Activated T-helper 17 cell treated with anti-CD3 and anti-CD28 coated beads, Interleukin-2, amount 50 U/mL, for 72 hours (primary cell): ENCODE results near the gene NCOA7. TPM values are rescaled to one million over a fixed set of nuclear protein-coding genes. Genes with fewer than 3 reads are reported as not detected.

Source experiments
- ATAC-seq: fragments of 150-1000 bp; cut with Tn5 transposase; replicated peaks from 2 replicates; pipeline ENCODE4 v1.10.0; 2021; ENCODE audit warnings: mild to moderate bottlenecking, moderate library complexity
- H3K27ac Mint-ChIP-seq: one replicate; pipeline ENCODE4 v1.8.0; 2022; ENCODE audit warnings: mixed read lengths
- H3K27me3 Mint-ChIP-seq: one replicate; pipeline ENCODE4 v1.8.0; 2022; ENCODE audit warnings: mixed read lengths
- H3K36me3 Mint-ChIP-seq: one replicate; pipeline ENCODE4 v1.8.0; 2022; ENCODE audit warnings: low read depth, mild to moderate bottlenecking, mixed read lengths
- H3K4me1 Mint-ChIP-seq: one replicate; pipeline ENCODE4 v1.8.0; 2022; ENCODE audit warnings: mixed read lengths
- H3K4me3 Mint-ChIP-seq: one replicate; pipeline ENCODE4 v1.8.0; 2022; ENCODE audit warnings: mild to moderate bottlenecking, mixed read lengths
- H3K9me3 Mint-ChIP-seq: one replicate; pipeline ENCODE4 v1.8.0; 2022; ENCODE audit warnings: mixed read lengths
- total RNA-seq, 2 donors: library from RNA; stranded (reverse); gene quantifications; one replicate each; pipeline ENCODE4 v1.2.3, GENCODE V29; 2022

NCOA7 gene
- total RNA-seq, 2 donors from 2014 or later, result 44.6 to 59.9 TPM

- peaks cover 21% of the 10 kb centered on the region for H3K4me1 Mint-ChIP-seq
Measured at GRCh38 chr6:125749865-125750691, 40.7 kb upstream of the NCOA7 start.

DNA sequence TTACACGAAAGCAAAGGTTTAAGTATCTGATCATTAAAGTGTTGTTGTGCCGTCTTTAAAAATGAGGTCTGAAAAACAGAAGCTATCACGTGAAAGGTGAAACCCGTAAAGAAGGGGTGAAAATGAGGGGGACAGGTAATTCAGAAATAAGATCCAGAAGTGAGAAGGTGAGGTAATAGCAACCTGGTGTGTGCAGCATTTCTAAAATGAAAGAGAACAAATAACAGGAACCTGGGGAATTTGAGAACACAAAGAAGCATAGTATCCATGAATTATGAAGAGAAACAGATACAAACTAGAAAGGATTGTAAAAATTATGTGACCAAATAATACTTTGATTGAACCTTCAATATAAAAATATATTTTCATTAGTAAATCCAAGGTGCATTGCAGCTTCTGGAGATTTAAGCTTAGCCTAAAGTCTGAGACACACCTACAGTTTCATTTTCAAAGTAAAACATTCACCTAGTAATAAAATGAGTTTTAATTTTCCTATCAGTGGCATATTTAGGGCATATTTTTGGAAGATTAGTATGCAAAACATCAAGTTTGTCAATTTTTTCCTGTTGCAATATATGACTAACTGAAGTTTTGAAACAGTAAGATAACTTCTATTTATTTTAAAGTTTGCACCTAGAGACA lies 39.9 kb upstream of the NCOA7 start:
- Mint-ChIP-seq H3K27ac (no peak overlapping the region), H3K27me3 (peaks cover 36% of the 10 kb centered on the region), H3K36me3 (peaks cover 6% of the 10 kb centered on the region), H3K4me1 (peaks cover 21% of the 10 kb centered on the region), H3K9me3 (no peaks in the 10 kb centered on the region), H3K4me3 (peak overlapping the region; percentile 86)
- no peak for ATAC-seq

More at GRCh38 chr6:125749865-125750691, 40.7 kb upstream of the NCOA7 start:
- H3K4me3 Mint-ChIP-seq, result peak overlapping the region; percentile 86
- ATAC-seq, result no peak
- no peaks in the 10 kb centered on the region for H3K9me3 Mint-ChIP-seq
- H3K27ac Mint-ChIP-seq, result peak overlapping the region; percentile 66
- peaks cover 6% of the 10 kb centered on the region for H3K36me3 Mint-ChIP-seq
- H3K27me3 Mint-ChIP-seq, result peaks cover 37% of the 10 kb centered on the region

- H3K4me3 Mint-ChIP-seq, result no peak overlapping the region
- peaks cover 19% of the 10 kb centered on the region for H3K4me1 Mint-ChIP-seq
- peaks cover 30% of the 10 kb centered on the region for H3K27me3 Mint-ChIP-seq
- no peaks in the 10 kb centered on the region for H3K9me3 Mint-ChIP-seq
- peaks cover 6% of the 10 kb centered on the region for H3K36me3 Mint-ChIP-seq
- H3K27ac Mint-ChIP-seq, result no peak overlapping the region
- no peak for ATAC-seq
Measured at GRCh38 chr6:125751334-125751916, 39.3 kb upstream of the NCOA7 start.

DNA sequence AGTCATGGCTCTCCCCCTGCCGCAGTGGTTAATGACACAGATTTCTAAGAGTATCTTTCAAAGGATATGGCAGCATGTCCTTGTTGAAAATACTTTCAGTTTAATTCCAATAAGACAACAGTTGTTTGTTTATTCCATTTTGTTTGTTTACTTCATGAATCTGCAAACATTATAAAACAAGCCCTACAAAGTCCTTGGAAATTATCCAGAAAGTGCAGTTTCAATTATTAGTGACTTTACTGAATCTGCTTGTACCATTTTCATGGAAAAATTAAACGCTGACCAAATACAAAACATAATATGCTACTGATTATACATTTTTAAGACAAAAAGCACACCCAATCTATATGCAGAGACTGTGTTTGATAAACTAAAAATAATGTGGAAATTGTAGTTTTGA lies 38.0 kb upstream of the NCOA7 start:
- Mint-ChIP-seq H3K4me1 (peaks cover 12% of the 10 kb centered on the region), H3K27ac (no peak overlapping the region), H3K36me3 (peaks cover 6% of the 10 kb centered on the region), H3K9me3 (no peaks in the 10 kb centered on the region), H3K27me3 (peaks cover 28% of the 10 kb centered on the region), H3K4me3 (no peak overlapping the region)
- no peak for ATAC-seq

- H3K27me3 Mint-ChIP-seq, result peaks cover 28% of the 10 kb centered on the region
- no peaks in the 10 kb centered on the region for H3K9me3 Mint-ChIP-seq
- ATAC-seq, result no peak
- peaks cover 12% of the 10 kb centered on the region for H3K4me1 Mint-ChIP-seq
- peaks cover 6% of the 10 kb centered on the region for H3K36me3 Mint-ChIP-seq
- H3K27ac Mint-ChIP-seq, result no peak overlapping the region
- no peak overlapping the region for H3K4me3 Mint-ChIP-seq
Measured at GRCh38 chr6:125753218-125753936, 37.4 kb upstream of the NCOA7 start.

GRCh38 chr6:125753937-125754259 lies 36.9 kb upstream of the NCOA7 start:
- Mint-ChIP-seq H3K4me3 (no peak overlapping the region), H3K27me3 (peaks cover 28% of the 10 kb centered on the region)

DNA sequence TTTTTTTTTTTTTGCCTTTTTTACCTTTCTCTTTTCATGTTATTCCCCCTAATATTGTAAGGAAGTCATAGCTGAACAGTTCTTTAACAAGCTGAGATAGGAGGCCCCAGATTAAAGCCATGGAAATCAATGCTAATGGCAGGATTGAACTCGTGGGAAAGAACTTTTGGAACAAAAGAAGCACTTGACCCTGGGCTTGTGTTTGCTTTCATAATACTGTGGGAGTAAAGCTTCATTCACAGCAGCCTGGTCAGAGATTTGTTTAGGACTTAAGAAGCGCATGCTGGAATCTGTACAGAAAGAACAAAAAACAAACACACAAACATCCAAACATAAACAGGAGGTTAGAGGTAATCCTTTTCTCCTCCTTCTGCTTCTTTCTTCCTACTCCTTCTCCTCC lies 36.2 kb upstream of the NCOA7 start:
- H3K4me1 Mint-ChIP-seq, result peaks cover 12% of the 10 kb centered on the region
- no peaks in the 10 kb centered on the region for H3K9me3 Mint-ChIP-seq
- H3K27ac Mint-ChIP-seq, result no peak overlapping the region
- peaks cover 6% of the 10 kb centered on the region for H3K36me3 Mint-ChIP-seq
- ATAC-seq, result no peak
- H3K27me3 Mint-ChIP-seq, result peaks cover 34% of the 10 kb centered on the region
- H3K4me3 Mint-ChIP-seq, result no peak overlapping the region

More at GRCh38 chr6:125753937-125754259, 36.9 kb upstream of the NCOA7 start:
- H3K9me3 Mint-ChIP-seq, result no peaks in the 10 kb centered on the region
- H3K36me3 Mint-ChIP-seq, result peaks cover 6% of the 10 kb centered on the region
- no peak overlapping the region for H3K27ac Mint-ChIP-seq
- ATAC-seq, result no peak
- H3K4me1 Mint-ChIP-seq, result peaks cover 12% of the 10 kb centered on the region

DNA sequence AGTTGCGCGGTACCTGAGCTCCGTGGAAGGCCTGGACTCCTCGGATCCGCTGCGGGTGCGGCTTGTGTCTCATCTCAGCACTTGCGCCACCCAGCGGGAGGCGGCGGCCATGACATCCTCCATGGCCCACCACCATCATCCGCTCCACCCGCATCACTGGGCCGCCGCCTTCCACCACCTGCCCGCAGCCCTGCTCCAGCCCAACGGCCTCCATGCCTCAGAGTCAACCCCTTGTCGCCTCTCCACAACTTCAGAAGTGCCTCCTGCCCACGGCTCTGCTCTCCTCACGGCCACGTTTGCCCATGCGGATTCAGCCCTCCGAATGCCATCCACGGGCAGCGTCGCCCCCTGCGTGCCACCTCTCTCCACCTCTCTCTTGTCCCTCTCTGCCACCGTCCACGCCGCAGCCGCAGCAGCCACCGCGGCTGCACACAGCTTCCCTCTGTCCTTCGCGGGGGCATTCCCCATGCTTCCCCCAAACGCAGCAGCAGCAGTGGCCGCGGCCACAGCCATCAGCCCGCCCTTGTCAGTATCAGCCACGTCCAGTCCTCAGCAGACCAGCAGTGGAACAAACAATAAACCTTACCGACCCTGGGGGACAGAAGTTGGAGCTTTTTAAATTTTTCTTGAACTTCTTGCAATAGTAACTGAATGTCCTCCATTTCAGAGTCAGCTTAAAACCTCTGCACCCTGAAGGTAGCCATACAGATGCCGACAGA lies 31.4 kb upstream of the NCOA7 start:
- no peak for ATAC-seq
- Mint-ChIP-seq H3K4me3 (no peak overlapping the region), H3K9me3 (no peaks in the 10 kb centered on the region), H3K36me3 (no peaks in the 10 kb centered on the region), H3K27ac (no peak overlapping the region), H3K27me3 (peaks cover 24% of the 10 kb centered on the region), H3K4me1 (no peaks in the 10 kb centered on the region)

DNA sequence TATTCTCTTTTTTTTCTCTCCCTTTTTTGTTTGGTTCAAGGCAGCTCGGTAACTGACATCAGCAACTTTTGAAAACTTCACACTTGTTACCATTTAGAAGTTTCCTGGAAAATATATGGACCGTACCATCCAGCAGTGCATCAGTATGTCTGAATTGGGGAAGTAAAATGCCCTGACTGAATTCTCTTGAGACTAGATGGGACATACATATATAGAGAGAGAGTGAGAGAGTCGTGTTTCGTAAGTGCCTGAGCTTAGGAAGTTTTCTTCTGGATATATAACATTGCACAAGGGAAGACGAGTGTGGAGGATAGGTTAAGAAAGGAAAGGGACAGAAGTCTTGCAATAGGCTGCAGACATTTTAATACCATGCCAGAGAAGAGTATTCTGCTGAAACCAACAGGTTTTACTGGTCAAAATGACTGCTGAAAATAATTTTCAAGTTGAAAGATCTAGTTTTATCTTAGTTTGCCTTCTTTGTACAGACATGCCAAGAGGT lies 30.8 kb upstream of the NCOA7 start:
- Mint-ChIP-seq H3K9me3 (no peaks in the 10 kb centered on the region), H3K27ac (no peak overlapping the region), H3K27me3 (peaks cover 24% of the 10 kb centered on the region), H3K4me1 (no peaks in the 10 kb centered on the region), H3K36me3 (no peaks in the 10 kb centered on the region), H3K4me3 (no peak overlapping the region)
- no peak for ATAC-seq

DNA sequence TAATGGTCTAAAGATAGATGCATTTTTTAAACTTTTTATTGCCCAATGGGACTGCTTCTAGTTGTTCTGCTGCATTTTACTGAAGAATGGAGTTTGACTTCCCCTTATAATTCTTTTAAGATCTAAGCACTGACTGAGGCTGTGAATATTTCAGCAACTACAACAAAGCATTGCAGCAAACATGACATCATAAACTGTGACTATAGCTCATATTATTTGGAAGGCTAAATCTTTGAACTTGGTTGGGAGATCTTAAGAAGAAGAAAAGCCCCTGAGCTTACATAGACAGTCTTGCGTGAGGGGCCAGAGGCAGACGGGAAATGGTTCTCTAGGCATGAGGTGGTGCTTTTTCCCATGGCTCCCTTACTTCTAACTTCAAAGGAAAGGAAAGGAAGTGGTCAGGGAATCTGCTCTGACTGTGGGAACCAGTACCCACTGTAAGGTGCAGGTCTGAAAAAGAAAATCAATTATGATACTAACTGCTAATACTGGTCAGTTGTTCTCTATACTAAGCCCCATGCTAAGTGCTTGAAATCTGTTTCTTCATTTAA lies 26.6 kb upstream of the NCOA7 start:
- Mint-ChIP-seq H3K27me3 (peaks cover 32% of the 10 kb centered on the region), H3K9me3 (no peaks in the 10 kb centered on the region)

GRCh38 chr6:125765944-125766343 lies 24.8 kb upstream of the NCOA7 start:
- no peaks in the 10 kb centered on the region for H3K9me3 Mint-ChIP-seq
- H3K27me3 Mint-ChIP-seq, result peaks cover 24% of the 10 kb centered on the region
- ATAC-seq, result no peak
- H3K4me1 Mint-ChIP-seq, result no peaks in the 10 kb centered on the region
- H3K4me3 Mint-ChIP-seq, result no peak overlapping the region
- H3K36me3 Mint-ChIP-seq, result no peaks in the 10 kb centered on the region
- no peak overlapping the region for H3K27ac Mint-ChIP-seq

More for the DNA sequence above, 26.6 kb upstream of the NCOA7 start:
- no peak overlapping the region for H3K4me3 Mint-ChIP-seq
- H3K4me1 Mint-ChIP-seq, result no peaks in the 10 kb centered on the region
- H3K27ac Mint-ChIP-seq, result no peak overlapping the region
- no peaks in the 10 kb centered on the region for H3K36me3 Mint-ChIP-seq
- ATAC-seq, result no peak

GRCh38 chr6:125766641-125767040 lies 24.1 kb upstream of the NCOA7 start:
- Mint-ChIP-seq H3K4me3 (no peak overlapping the region), H3K36me3 (no peaks in the 10 kb centered on the region), H3K4me1 (no peaks in the 10 kb centered on the region), H3K27ac (no peak overlapping the region), H3K27me3 (peaks cover 21% of the 10 kb centered on the region), H3K9me3 (no peaks in the 10 kb centered on the region)
- no peak for ATAC-seq

DNA sequence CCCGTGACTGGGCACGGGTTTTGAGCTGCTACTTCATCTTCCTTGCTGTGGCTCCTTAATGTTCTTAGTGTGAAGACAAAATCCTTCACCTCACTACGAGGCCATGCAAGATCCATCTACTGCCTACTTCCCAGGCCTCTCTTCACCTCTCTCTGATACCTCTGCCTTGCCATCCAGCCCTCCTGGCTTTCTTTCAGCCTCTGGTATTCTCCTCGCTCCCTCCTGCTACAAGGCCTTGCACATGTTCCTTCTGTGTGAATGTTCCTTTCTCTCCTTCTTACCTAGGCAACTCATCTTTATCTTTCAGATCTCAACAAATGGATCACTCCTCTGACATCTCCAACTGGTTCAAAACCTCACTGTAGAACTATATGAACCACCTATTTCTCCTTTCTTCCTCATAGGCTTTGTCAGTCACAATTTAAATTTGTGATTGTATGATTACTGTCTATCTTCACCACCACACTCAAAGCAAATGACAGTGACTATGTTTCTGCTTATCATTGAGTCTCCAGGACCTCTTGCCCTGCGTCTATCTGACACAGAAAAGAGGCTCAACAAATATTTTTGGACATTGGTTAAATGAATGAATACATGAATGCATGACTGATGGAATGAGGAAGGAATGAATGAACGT lies 21.5 kb upstream of the NCOA7 start:
- Mint-ChIP-seq H3K4me3 (no peak overlapping the region), H3K36me3 (no peaks in the 10 kb centered on the region), H3K27me3 (peaks cover 16% of the 10 kb centered on the region), H3K4me1 (peaks cover 5% of the 10 kb centered on the region), H3K27ac (no peak overlapping the region), H3K9me3 (no peaks in the 10 kb centered on the region)
- ATAC-seq, result no peak
